UCSD-AML1 (cell line): ENCODE results near the gene HNF1A.
"Not testable (repeated sequence)": the region's sequence is repeated elsewhere in the genome, so short reads cannot be mapped to it uniquely, and the experiment has no call there.

ENCODE experiments used
- DNase-seq: peaks from one replicate; lab custom pipeline; 2025; ENCODE audit not compliant: unreplicated experiment; lab: John Stamatoyannopoulos, UW

Gene HNF1A

GRCh38 chr12:120978296-120979219 is at the start of gene HNF1A:
TSS of gene HNF1A (plus strand) at chr12:120978543. CDS start at chr12:120978769, 226 bp downstream.
- DNase-seq: no peak

GRCh38 chr12:120928864-120929652 is 49.3 kb upstream of the HNF1A start:
- no peak for DNase-seq

- no peak for DNase-seq
Observed at GRCh38 chr12:120930032-120930431, 48.3 kb upstream of the HNF1A start.

GRCh38 chr12:120932058-120932457 is 46.3 kb upstream of the HNF1A start:
- no peak for DNase-seq

- no peak for DNase-seq
Observed at GRCh38 chr12:120932956-120933526, 45.3 kb upstream of the HNF1A start.

GRCh38 chr12:120933786-120934185 is 44.6 kb upstream of the HNF1A start:
- no peak for DNase-seq

- DNase-seq: no peak
Observed at GRCh38 chr12:120936197-120936596, 42.1 kb upstream of the HNF1A start.

- DNase-seq: no peak
Observed at GRCh38 chr12:120938496-120938895, 39.8 kb upstream of the HNF1A start.

- DNase-seq: peak; percentile 47
Observed at GRCh38 chr12:120939523-120939922, 38.8 kb upstream of the HNF1A start.

GRCh38 chr12:120940006-120940405 is 38.3 kb upstream of the HNF1A start:
- no peak for DNase-seq

- DNase-seq: no peak
Observed at GRCh38 chr12:120940799-120941198, 37.5 kb upstream of the HNF1A start.

GRCh38 chr12:120941412-120941811 is 36.9 kb upstream of the HNF1A start:
- DNase-seq: no peak

GRCh38 chr12:120941846-120942405 is 36.4 kb upstream of the HNF1A start:
- DNase-seq: no peak

GRCh38 chr12:120943482-120943881 is 34.9 kb upstream of the HNF1A start:
- DNase-seq: no peak

- peak; percentile 45 for DNase-seq
Observed at GRCh38 chr12:120944645-120945217, 33.6 kb upstream of the HNF1A start.

GRCh38 chr12:120945516-120945915 is 32.8 kb upstream of the HNF1A start:
- DNase-seq: not testable (repeated sequence)

GRCh38 chr12:120950260-120950799 is 28.0 kb upstream of the HNF1A start:
- not testable (repeated sequence) for DNase-seq

- no peak for DNase-seq
Observed at GRCh38 chr12:120950807-120951206, 27.5 kb upstream of the HNF1A start.

GRCh38 chr12:120955232-120955631 is 23.1 kb upstream of the HNF1A start:
- DNase-seq: no peak

GRCh38 chr12:120956579-120957300 is 21.6 kb upstream of the HNF1A start:
- no peak for DNase-seq
